ENCODE data around the gene CYP26A1.

The CYP26A1 gene

GRCh38 chr10:93079663-93080349 is 6.1 kb downstream of the CYP26A1 start:
- no peak overlapping the region for H3K4me3 ChIP-seq (ENCODE audit: low read depth, low read length)
- no peak for TF ChIP-seq CTCF (IDR thresholded peaks at IDR 0.05; ENCODE audit: low read depth, low read length)
- DNase-seq (ENCODE audit: low read depth, low spot score), result no peak
- in situ Hi-C loops (cut with HindIII; ENCODE audit: low sequenced_read_pairs), result loop anchor here (25.0 kb wide), 1 partner anchor 207 kb away; no protein-coding TSS in a partner anchor

- DNase-seq (ENCODE audit: low read depth, low spot score), result peak; percentile 44
- TF ChIP-seq CTCF (IDR thresholded peaks at IDR 0.05; ENCODE audit: low read depth, low read length), result peak; percentile 86
- in situ Hi-C loops (cut with HindIII; ENCODE audit: low sequenced_read_pairs), result loop anchor here (25.0 kb wide), 1 partner anchor 207 kb away; no protein-coding TSS in a partner anchor
- no peak overlapping the region for H3K4me3 ChIP-seq (ENCODE audit: low read depth, low read length)
Observed at GRCh38 chr10:93080350-93081046, 6.8 kb downstream of the CYP26A1 start.

DNA sequence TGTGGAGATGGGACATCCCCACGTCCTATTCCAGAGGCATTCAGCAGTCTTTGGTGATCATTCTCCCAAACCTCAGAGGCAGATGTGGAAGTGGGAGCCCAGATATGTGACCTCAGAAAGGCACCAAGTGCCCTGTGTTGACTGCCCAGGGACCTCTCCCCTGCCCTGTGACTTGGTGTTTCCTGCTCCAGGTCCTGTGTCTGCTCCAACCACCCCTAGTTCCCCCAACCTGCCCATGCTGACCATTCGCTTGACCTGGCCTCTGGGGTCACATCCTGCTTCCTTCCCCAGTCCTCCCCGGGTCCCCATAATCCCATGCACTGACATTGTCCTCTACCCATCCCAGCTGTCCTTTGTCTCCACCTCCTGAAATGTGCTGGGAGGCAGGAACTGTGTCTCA is 7.6 kb downstream of the CYP26A1 start:
- DNase-seq (ENCODE audit: low read depth, low spot score), result no peak
- in situ Hi-C loops (cut with HindIII; ENCODE audit: low sequenced_read_pairs), result loop anchor here (25.0 kb wide), 1 partner anchor 206 kb away; no protein-coding TSS in a partner anchor
- no peak for TF ChIP-seq CTCF (IDR thresholded peaks at IDR 0.05; ENCODE audit: low read depth, low read length)
- H3K4me3 ChIP-seq (ENCODE audit: low read depth, low read length), result no peak overlapping the region

GRCh38 chr10:93081834-93082233 is 8.1 kb downstream of the CYP26A1 start:
- H3K4me3 ChIP-seq (ENCODE audit: low read depth, low read length), result no peak overlapping the region
- peak; percentile 87 for DNase-seq (ENCODE audit: low read depth, low spot score)
- in situ Hi-C loops (cut with HindIII; ENCODE audit: low sequenced_read_pairs), result loop anchor here (25.0 kb wide), 1 partner anchor 205 kb away; no protein-coding TSS in a partner anchor
- no peak for TF ChIP-seq CTCF (IDR thresholded peaks at IDR 0.05; ENCODE audit: low read depth, low read length)

DNA sequence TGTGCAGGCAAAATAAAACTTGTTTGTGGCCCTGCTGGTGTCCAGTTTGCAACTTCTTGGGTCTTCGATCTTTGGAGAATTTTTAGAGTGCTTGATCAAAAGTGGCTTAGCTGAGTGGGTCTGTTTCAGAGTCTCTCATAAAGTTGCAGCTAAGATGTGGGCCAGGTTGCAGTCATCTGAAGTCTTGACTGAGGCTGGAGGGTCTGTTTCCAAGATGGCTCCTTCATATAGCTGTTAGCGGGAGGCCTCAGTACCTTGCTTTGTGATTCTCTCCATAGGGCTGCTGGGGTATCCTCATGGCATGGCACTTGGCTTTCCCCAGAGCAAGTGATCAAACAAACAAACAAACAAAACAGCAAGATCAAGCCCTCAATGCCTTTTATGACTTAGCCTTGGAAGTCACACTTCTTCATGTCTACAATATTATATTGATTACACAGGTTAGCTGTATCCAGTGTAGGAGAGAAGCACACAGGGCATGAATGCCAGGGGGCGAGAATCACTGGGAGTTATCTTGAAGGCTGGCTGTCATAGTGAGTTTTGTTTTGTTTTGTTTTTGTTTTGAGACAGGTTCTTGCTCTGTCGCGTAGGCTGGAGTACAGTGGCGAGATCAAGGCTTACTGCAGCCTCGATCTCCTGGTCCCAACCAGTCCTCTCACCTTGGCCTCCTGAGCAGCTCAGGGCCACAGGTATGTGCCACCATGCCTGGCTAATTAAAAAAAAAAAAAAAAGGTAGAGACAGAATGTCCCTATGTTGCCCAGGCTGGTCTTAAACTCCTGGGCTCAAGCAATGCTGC is 10.2 kb downstream of the CYP26A1 start:
- no peak for TF ChIP-seq CTCF (IDR thresholded peaks at IDR 0.05; ENCODE audit: low read depth, low read length)
- no peak overlapping the region for H3K4me3 ChIP-seq (ENCODE audit: low read depth, low read length)
- no peak for DNase-seq (ENCODE audit: low read depth, low spot score)
- in situ Hi-C loops (cut with HindIII; ENCODE audit: low sequenced_read_pairs), result loop anchor here (25.0 kb wide), 1 partner anchor 203 kb away; no protein-coding TSS in a partner anchor

DNA sequence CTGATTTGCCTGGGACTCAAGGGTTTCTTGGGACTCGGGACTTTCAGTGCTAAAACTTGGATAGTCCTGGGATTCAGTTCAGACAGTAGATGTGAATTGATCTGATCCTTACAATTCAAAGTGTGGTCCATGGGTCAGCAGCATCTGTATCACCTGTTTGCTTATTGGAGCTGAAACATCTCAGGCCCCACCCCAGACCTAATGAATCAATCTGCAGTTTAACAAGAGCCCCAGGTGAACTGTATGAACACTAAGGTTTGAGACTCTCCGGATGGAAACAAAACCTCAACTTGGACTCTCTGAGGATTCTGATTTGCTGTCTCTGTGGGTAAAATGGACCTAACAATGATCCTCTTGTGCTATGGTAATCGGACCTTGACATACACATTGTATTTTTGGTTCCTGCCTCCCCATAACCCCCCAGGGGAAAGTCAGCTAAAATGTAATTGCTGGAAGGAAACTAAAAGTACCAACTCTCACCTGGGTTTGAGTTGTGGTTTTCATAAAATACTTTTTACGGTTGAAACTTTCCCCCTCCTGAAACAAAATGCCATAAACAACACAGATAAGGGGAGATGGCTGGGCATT is 11.7 kb downstream of the CYP26A1 start:
- no peak for DNase-seq (ENCODE audit: low read depth, low spot score)
- TF ChIP-seq CTCF (IDR thresholded peaks at IDR 0.05; ENCODE audit: low read depth, low read length), result no peak
- H3K4me3 ChIP-seq (ENCODE audit: low read depth, low read length), result no peak overlapping the region
- in situ Hi-C loops (cut with HindIII; ENCODE audit: low sequenced_read_pairs), result loop anchor here (25.0 kb wide), 1 partner anchor 202 kb away; no protein-coding TSS in a partner anchor
